HepG2 (cell line): ENCODE results near the gene TBC1D22A. TPM values are rescaled to one million over a fixed set of nuclear protein-coding genes. Genes with fewer than 3 reads are reported as not detected.

ENCODE experiments used
- ATAC-seq: fragments of 200-7000 bp; cut with Tn5 transposase; 3 replicates; pipeline ENCODE4 v1.9.1; 2020; ENCODE audit warnings: mild to moderate bottlenecking, moderate library complexity
- BruUV-seq: library from RNA; stranded (reverse); fragments of 400-500 nt; replicated peaks from 2 replicates; lab custom pipeline; 2021; lab: Mats Ljungman, UMichigan
- CTCF ChIA-PET: fragments of 300-600 bp; formaldehyde crosslinking; extraction: SDS; loops from one replicate; lab custom pipeline; 2021; ENCODE audit warnings: low total read pairs, inconsistent platforms, low intra/inter-chr PET ratio; lab: Yijun Ruan, JAX
- POLR2A ChIA-PET: fragments of 350-600 bp; sonication (Branson Sonifier 250); formaldehyde crosslinking; loops from one replicate; lab custom pipeline; 2020; ENCODE audit warnings: antibody characterized with exemption, inconsistent platforms; lab: Yijun Ruan, JAX
- DNase-seq: peaks from one replicate; pipeline ENCODE4 v3.0.0-alpha.2; 2015; ENCODE audit warnings: low spot score
- FAIRE-seq: peaks from 3 replicates; lab custom pipeline; 2011; peaks lifted over from hg19 to GRCh38; lab: Jason Lieb, UNC
- H2AFZ ChIP-seq: one replicate; pipeline ENCODE4 v1.6.1; 2011; ENCODE audit warnings: low read length, inconsistent platforms
- H3K27ac ChIP-seq: fragments of 300-600 bp; 3 replicates; pipeline ENCODE4 v1.8.0; 2011; ENCODE audit warnings: mixed run types, mild to moderate bottlenecking, mixed read lengths, low read length, inconsistent platforms; ENCODE audit not compliant: insufficient read depth; ENCODE audit errors: extremely low read length
- H3K27me3 ChIP-seq, 2 experiments: fragments of 200-600 bp in 1 of 2; 2 replicates in 1 of 2; 3 replicates in 1 of 2; pipeline versions ENCODE4 v1.6.0 to v1.8.0; 2011; ENCODE audit warnings: low read length in 2 of 2, mild to moderate bottlenecking in 2 of 2, moderate library complexity in 2 of 2, inconsistent platforms in 1 of 2; ENCODE audit not compliant: insufficient read depth in 2 of 2, control insufficient read depth in 1 of 2
- H3K36me3 ChIP-seq, 2 experiments: fragments of 200-600 bp in 1 of 2; replicated peaks in 1 of 2; 2 replicates in 1 of 2; 3 replicates in 1 of 2; pipeline versions ENCODE4 v1.5.1 to v1.8.0; 2011; ENCODE audit warnings: low read length in 2 of 2, inconsistent platforms in 1 of 2; ENCODE audit not compliant: insufficient read depth in 2 of 2, control insufficient read depth in 1 of 2
- H3K4me1 ChIP-seq: 2 replicates; pipeline ENCODE4 v1.5.1; 2012; ENCODE audit warnings: low read length, inconsistent platforms; ENCODE audit not compliant: insufficient read depth
- H3K4me2 ChIP-seq: 2 replicates; pipeline ENCODE4 v1.6.0; 2011; ENCODE audit warnings: low read depth, low read length, inconsistent platforms
- H3K4me3 ChIP-seq, 3 experiments: fragments of 200-600 bp in 1 of 3; sonication (generic), shearing (Covaris generic) in 1 of 3; replicated peaks in 1 of 3; 2 replicates each; pipeline ENCODE4 v1.5.1; 2011 to 2016; ENCODE audit warnings: low read length in 3 of 3, inconsistent platforms in 2 of 3, low read depth in 2 of 3, mild to moderate bottlenecking in 2 of 3, control low read depth in 1 of 3, mixed read lengths in 1 of 3; ENCODE audit not compliant: insufficient read depth in 1 of 3
- H3K79me2 ChIP-seq: one replicate; pipeline ENCODE4 v1.6.1; 2011; ENCODE audit warnings: low read length, inconsistent platforms; ENCODE audit not compliant: insufficient read depth
- H3K9ac ChIP-seq: 2 replicates; pipeline ENCODE4 v1.6.0; 2011; ENCODE audit warnings: mild to moderate bottlenecking, low read depth, low read length, inconsistent platforms; ENCODE audit not compliant: insufficient read depth
- H3K9me3 ChIP-seq: 2 replicates; pipeline ENCODE4 v1.5.1; 2012; ENCODE audit warnings: mild to moderate bottlenecking, low read length
- H4K20me1 ChIP-seq: 2 replicates; pipeline ENCODE4 v1.6.0; 2011; ENCODE audit warnings: inconsistent platforms, mild to moderate bottlenecking, low read length, moderate library complexity; ENCODE audit not compliant: insufficient read depth
- HINFP ChIP-seq: sonication (generic); formaldehyde crosslinking; IDR thresholded peaks from 2 replicates; pipeline ENCODE4 v1.4.0; 2020; ENCODE audit warnings: low read depth, mild to moderate bottlenecking, missing genetic modification reagents
- HMG20B ChIP-seq: conservative IDR thresholded peaks from 2 replicates; pipeline ENCODE4 v1.6.1; 2016; ENCODE audit warnings: missing genetic modification reagents, missing compliant biosample characterization
- NFATC3 ChIP-seq: sonication (generic); formaldehyde crosslinking; IDR thresholded peaks from 2 replicates; pipeline ENCODE4 v1.5.1; 2020; ENCODE audit warnings: mild to moderate bottlenecking, missing genetic modification reagents
- ZBTB46 ChIP-seq: sonication (generic); formaldehyde crosslinking; IDR thresholded peaks from 2 replicates; pipeline ENCODE4 v1.4.0; 2020; ENCODE audit warnings: mild to moderate bottlenecking, missing genetic modification reagents, borderline replicate concordance
- ZBTB7A ChIP-seq: sonication (generic); formaldehyde crosslinking; IDR thresholded peaks from 2 replicates; pipeline ENCODE4 v1.8.0; 2022; ENCODE audit warnings: mild to moderate bottlenecking, missing genetic modification reagents
- ZNF724P ChIP-seq: sonication (generic); formaldehyde crosslinking; IDR thresholded peaks from 2 replicates; pipeline ENCODE4 v1.8.0; 2022; ENCODE audit warnings: missing genetic modification reagents, borderline replicate concordance
- WGBS: methylation state at CpG from one replicate; pipeline ENCODE4 v1.1.6; 2017; ENCODE audit warnings: low lambda C conversion rate; 5-methylcytosine and 5-hydroxymethylcytosine counted together
- in situ Hi-C: cut with HindIII; loops from 2 replicates; pipeline ENCODE4 v1.10.0; 2017; ENCODE audit warnings: low pct_unique_long_range_greater_than_20kb; ENCODE audit not compliant: extremely low pct_ligation_motif_present
- intact Hi-C: fragments of 100-400 bp; cut with micrococcal nuclease; formaldehyde crosslinking; loops from one replicate; pipeline ENCODE4 v1.10.0; 2022; ENCODE audit not compliant: unreplicated experiment
- polyA plus RNA-seq, 8 experiments: library from polyadenylated mRNA; depleted of rRNA in 3 of 8; stranded (reverse) in 7 of 8; unstranded in 1 of 8; fragments of >200 nt; fragmentation: Illumina TruSeq in 4 of 8; extraction: Trizol in 4 of 8; gene quantifications; 2 replicates each; pipeline versions ENCODE4 v1.2.1 to v1.2.3, GENCODE V29; 2011 to 2016; ENCODE audit warnings: low read depth in 4 of 8, missing spikeins in 1 of 8, mixed read lengths in 1 of 8; ENCODE audit not compliant: insufficient read depth in 1 of 8
- total RNA-seq, 5 experiments: library from RNA; depleted of rRNA; stranded (reverse); fragments of >200 nt; fragmentation: Illumina TruSeq; extraction: Trizol; gene quantifications; 2 replicates each; pipeline ENCODE4 v1.2.3, GENCODE V29; 2016; ENCODE audit warnings: low read depth in 1 of 5

The TBC1D22A gene
- total and polyA plus RNA-seq, 2 of the 13 experiments (the other 11 are each of a cell fraction or from before 2014, with no cell fraction given): 17.3 to 18.0 TPM

- Histone ChIP-seq H3K79me2 (no peaks in the 10 kb centered on the region), H2AFZ (no peak overlapping the region), H4K20me1 (no peaks in the 10 kb centered on the region), H3K9me3 (no peaks in the 10 kb centered on the region), H3K4me1 (peaks cover 8% of the 10 kb centered on the region)
- intact Hi-C loops: no loop called here
- DNase-seq: no peak
- TF ChIP-seq NFATC3 (CRISPR knock-in tag): no peak
- TF ChIP-seq HINFP: no peak
- TF ChIP-seq HMG20B (CRISPR knock-in tag): no peak
- no peak for TF ChIP-seq ZBTB46
- TF ChIP-seq ZNF724P: no peak
- TF ChIP-seq ZBTB7A: no peak
- TF ChIP-seq, all 625 proteins: peak for 0
- WGBS: 95% methylated on average over 7 of the region's 7 CpGs
- Histone ChIP-seq H3K36me3 (peaks cover 1 to 14% of the 10 kb centered on the region in 2 experiments; a peak in 4 of 5 replicates), H3K4me2 (no peak overlapping the region), H3K27ac (no peak overlapping the region), H3K27me3 (no peaks in the 10 kb centered on the region), H3K4me3 (no peak overlapping the region), H3K9ac (no peak overlapping the region)
- POLR2A ChIA-PET: no interaction called here
- BruUV-seq: no TSS peak
- FAIRE-seq (no peak), ATAC-seq (no peak)
- in situ Hi-C loops: no loop called here
- CTCF ChIA-PET: no interaction called here
Measured at GRCh38 chr22:46954781-46955180, 192.3 kb downstream of the TBC1D22A start.
